CD4-positive, alpha-beta T cell (primary cell): ENCODE measurements around the gene COL1A1. TPM values are rescaled to one million over a fixed set of nuclear protein-coding genes. Genes with fewer than 3 reads are reported as not detected.

Experiments used
- ATAC-seq: fragments of 200-7000 bp; cut with Tn5 transposase; one replicate; pipeline ENCODE4 v1.10.0; 2022; ENCODE audit warnings: mild to moderate bottlenecking; ENCODE audit not compliant: poor library complexity
- CTCF ChIA-PET: fragments of 350-600 bp; sonication (Branson Sonifier 250); formaldehyde crosslinking; loops from one replicate; lab custom pipeline; 2021; ENCODE audit warnings: antibody characterized with exemption, inconsistent platforms; lab: Charles Lee
- POLR2A ChIA-PET: fragments of 350-600 bp; sonication (Branson Sonifier 250); formaldehyde crosslinking; loops from one replicate; lab custom pipeline; 2021; ENCODE audit warnings: antibody characterized with exemption, inconsistent platforms; lab: Charles Lee
- DNase-seq, 14 experiments: peaks; one replicate each; pipeline ENCODE4 v3.0.0-alpha.2; 2013 to 2020; ENCODE audit warnings: mixed read lengths in 2 of 14
- H3K27ac ChIP-seq, 2 donors: one replicate each; pipeline versions ENCODE4 v1.5.1 to v1.7.0; 2013; ENCODE audit warnings: low read length in 2 of 2, low read depth in 1 of 2, mild to moderate bottlenecking in 1 of 2
- H3K27me3 ChIP-seq, 2 experiments: 1 replicate in 1 of 2; 2 replicates in 1 of 2; pipeline versions ENCODE4 v1.6.1 to v1.7.0; 2013; ENCODE audit warnings: low read length in 2 of 2, control low read depth in 1 of 2, mild to moderate bottlenecking in 1 of 2, moderate library complexity in 1 of 2; ENCODE audit not compliant: insufficient read depth in 2 of 2, control insufficient read depth in 1 of 2
- H3K36me3 ChIP-seq: one replicate; pipeline ENCODE4 v1.6.1; 2013; ENCODE audit warnings: low read length, control low read depth; ENCODE audit not compliant: insufficient read depth
- H3K4me1 ChIP-seq: one replicate; pipeline ENCODE4 v1.6.1; 2013; ENCODE audit warnings: low read length, control low read depth; ENCODE audit not compliant: insufficient read depth
- H3K4me3 ChIP-seq: one replicate; pipeline ENCODE4 v1.5.1; 2013; ENCODE audit warnings: mild to moderate bottlenecking, low read length, moderate library complexity
- H3K9me3 ChIP-seq, 2 experiments: 1 replicate in 1 of 2; 2 replicates in 1 of 2; pipeline versions ENCODE4 v1.6.1 to v1.7.0; 2013; ENCODE audit warnings: low read length in 2 of 2, mild to moderate bottlenecking in 2 of 2, control low read depth in 1 of 2, moderate library complexity in 1 of 2; ENCODE audit not compliant: control insufficient read depth in 1 of 2, insufficient read depth in 1 of 2
- H3K27ac Mint-ChIP-seq: one replicate; pipeline ENCODE4 v1.8.0; 2020; ENCODE audit warnings: mixed read lengths
- H3K27me3 Mint-ChIP-seq: one replicate; pipeline ENCODE4 v1.8.0; 2021; ENCODE audit warnings: mixed read lengths
- H3K36me3 Mint-ChIP-seq: one replicate; pipeline ENCODE4 v1.8.0; 2021; ENCODE audit warnings: low read depth, mixed read lengths
- H3K4me1 Mint-ChIP-seq: one replicate; pipeline ENCODE4 v1.8.0; 2021; ENCODE audit warnings: low read depth, mixed read lengths
- H3K4me3 Mint-ChIP-seq: one replicate; pipeline ENCODE4 v1.8.0; 2020; ENCODE audit warnings: mild to moderate bottlenecking, mixed read lengths
- H3K9me3 Mint-ChIP-seq: one replicate; pipeline ENCODE4 v1.8.0; 2020; ENCODE audit warnings: mixed read lengths
- intact Hi-C, 2 experiments: fragments of 100-400 bp; cut with DNase I in 1 of 2; cut with micrococcal nuclease in 1 of 2; formaldehyde crosslinking; loops; one replicate each; pipeline versions ENCODE4 v1.15.1 to v1.9.0; 2023 to 2025; cut with DNase I, micrococcal nuclease
- total RNA-seq, 174 experiments: library from RNA in 2 of 174; stranded (reverse) in 2 of 174; gene quantifications; one replicate each; pipeline ENCODE4 v1.2.3 and lab custom pipeline; 2021 to 2026
- TF ChIP-seq, protein P1 (sequence below): fragments of 200-600 bp; IDR thresholded peaks from one replicate; pipeline ENCODE4 v1.8.0; 2022; ENCODE audit warnings: antibody characterized with exemption, mild to moderate bottlenecking

Gene COL1A1
- total RNA-seq, 2 experiments from 2014 or later: 10.0 to 11.4 TPM

- TF ChIP-seq, protein P1, sequence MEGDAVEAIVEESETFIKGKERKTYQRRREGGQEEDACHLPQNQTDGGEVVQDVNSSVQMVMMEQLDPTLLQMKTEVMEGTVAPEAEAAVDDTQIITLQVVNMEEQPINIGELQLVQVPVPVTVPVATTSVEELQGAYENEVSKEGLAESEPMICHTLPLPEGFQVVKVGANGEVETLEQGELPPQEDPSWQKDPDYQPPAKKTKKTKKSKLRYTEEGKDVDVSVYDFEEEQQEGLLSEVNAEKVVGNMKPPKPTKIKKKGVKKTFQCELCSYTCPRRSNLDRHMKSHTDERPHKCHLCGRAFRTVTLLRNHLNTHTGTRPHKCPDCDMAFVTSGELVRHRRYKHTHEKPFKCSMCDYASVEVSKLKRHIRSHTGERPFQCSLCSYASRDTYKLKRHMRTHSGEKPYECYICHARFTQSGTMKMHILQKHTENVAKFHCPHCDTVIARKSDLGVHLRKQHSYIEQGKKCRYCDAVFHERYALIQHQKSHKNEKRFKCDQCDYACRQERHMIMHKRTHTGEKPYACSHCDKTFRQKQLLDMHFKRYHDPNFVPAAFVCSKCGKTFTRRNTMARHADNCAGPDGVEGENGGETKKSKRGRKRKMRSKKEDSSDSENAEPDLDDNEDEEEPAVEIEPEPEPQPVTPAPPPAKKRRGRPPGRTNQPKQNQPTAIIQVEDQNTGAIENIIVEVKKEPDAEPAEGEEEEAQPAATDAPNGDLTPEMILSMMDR: no peak
- Histone ChIP-seq H3K27me3 (peaks cover 4 to 5% of the 10 kb centered on the region in 2 experiments), H3K4me3 (no peak overlapping the region), H3K27ac (no peak overlapping the region), H3K36me3 (no peaks in the 10 kb centered on the region), H3K9me3 (no peaks in the 10 kb centered on the region), H3K4me1 (no peaks in the 10 kb centered on the region)
- no peaks in the 10 kb centered on the region for H3K4me1 Mint-ChIP-seq
- H3K36me3 Mint-ChIP-seq: no peaks in the 10 kb centered on the region
- DNase-seq (no peak), ATAC-seq (no peak)
- no peak overlapping the region for H3K4me3 Mint-ChIP-seq
- H3K9me3 Mint-ChIP-seq: no peaks in the 10 kb centered on the region
- H3K27ac Mint-ChIP-seq: no peak overlapping the region
- intact Hi-C loops: no loop called here
- ChIA-PET POLR2A (no interaction called here), CTCF (interaction anchor here (1.2 kb wide), 1 partner anchor 9 kb away, joined by 3 read pairs; no protein-coding TSS in a partner anchor)
- H3K27me3 Mint-ChIP-seq: peaks cover 39% of the 10 kb centered on the region
Observed at GRCh38 chr17:50241431-50241830, 40.0 kb upstream of the COL1A1 start.

DNA sequence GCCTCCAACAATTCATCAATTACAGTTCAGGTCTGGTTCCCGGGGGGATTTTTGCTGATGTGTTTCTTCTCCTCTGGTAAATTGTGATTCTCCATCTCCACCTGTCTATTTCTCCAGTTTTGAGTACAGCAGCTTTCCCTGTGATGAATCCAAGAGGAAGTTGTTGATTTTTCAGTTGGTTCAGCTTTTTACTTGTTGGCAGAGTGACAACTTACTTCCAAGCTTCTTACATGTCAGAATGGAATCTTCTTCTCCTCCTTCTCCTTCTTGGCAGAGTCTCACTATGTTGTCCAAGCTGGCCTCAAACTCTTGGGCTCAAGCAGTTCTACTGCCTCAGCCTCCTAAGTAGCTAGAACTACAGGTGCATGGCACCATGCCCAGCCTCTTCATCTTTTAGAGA, 39.4 kb upstream of the COL1A1 start:
- H3K9me3 ChIP-seq: no peaks in the 10 kb centered on the region
- H3K4me3 ChIP-seq: no peak overlapping the region
- ChIA-PET CTCF (interaction anchor here (1.2 kb wide), 1 partner anchor 9 kb away, joined by 3 read pairs; no protein-coding TSS in a partner anchor), POLR2A (no interaction called here)
- intact Hi-C loops: no loop called here
- ATAC-seq: no peak
- DNase-seq: no peak
- Mint-ChIP-seq H3K4me1 (no peaks in the 10 kb centered on the region), H3K27me3 (peaks cover 42% of the 10 kb centered on the region), H3K9me3 (no peaks in the 10 kb centered on the region), H3K27ac (no peak overlapping the region), H3K4me3 (no peak overlapping the region), H3K36me3 (no peaks in the 10 kb centered on the region)
- no peaks in the 10 kb centered on the region for H3K4me1 ChIP-seq
- no peak overlapping the region for H3K27ac ChIP-seq
- H3K36me3 ChIP-seq: no peaks in the 10 kb centered on the region
- peaks cover 4 to 6% of the 10 kb centered on the region in 2 experiments for H3K27me3 ChIP-seq
- TF ChIP-seq, protein P1: no peak

GRCh38 chr17:50239937-50240336, 38.5 kb upstream of the COL1A1 start:
- CTCF ChIA-PET: no interaction called here
- Histone ChIP-seq H3K36me3 (no peaks in the 10 kb centered on the region), H3K27ac (no peak overlapping the region), H3K9me3 (no peaks in the 10 kb centered on the region), H3K4me3 (no peak overlapping the region), H3K4me1 (no peaks in the 10 kb centered on the region), H3K27me3 (peaks cover 6 to 11% of the 10 kb centered on the region in 2 experiments)
- Mint-ChIP-seq H3K36me3 (no peaks in the 10 kb centered on the region), H3K27ac (no peak overlapping the region), H3K27me3 (peaks cover 48% of the 10 kb centered on the region), H3K4me1 (no peaks in the 10 kb centered on the region), H3K9me3 (no peaks in the 10 kb centered on the region), H3K4me3 (no peak overlapping the region)
- DNase-seq: no peak
- TF ChIP-seq, protein P1: no peak
- intact Hi-C loops: no loop called here
- no peak for ATAC-seq
- POLR2A ChIA-PET: no interaction called here
